ENCODE results near the gene DPYD.

DNA sequence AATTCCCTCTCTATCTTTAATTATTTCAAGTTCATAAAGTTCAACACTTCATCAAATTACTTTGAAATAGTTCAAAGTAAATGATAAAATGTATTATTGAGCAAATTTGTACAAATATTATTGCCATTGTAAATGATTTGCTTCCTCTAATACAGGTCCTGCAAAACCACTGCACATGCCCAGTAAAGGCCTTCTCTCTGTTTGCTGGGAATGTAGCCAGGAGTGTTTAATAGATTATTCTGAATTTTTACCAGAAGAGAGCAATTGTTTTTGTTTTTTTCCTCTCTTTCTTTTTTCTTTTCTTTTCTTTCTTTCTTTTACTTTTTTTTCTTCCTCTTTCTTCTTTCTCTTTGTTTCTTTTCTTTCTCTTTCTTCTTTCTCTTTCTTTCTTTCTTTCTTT, 713.0 kb downstream of the DPYD start:
- no peak for TF ChIP-seq YY1 (IDR thresholded peaks at IDR 0.05; ENCODE audit: insufficient read depth, insufficient read length)
- TF ChIP-seq SUZ12 (IDR thresholded peaks at IDR 0.05; ENCODE audit: extremely low read depth, insufficient read depth, insufficient read length): no peak
